Measurements from ENCODE around the gene BOC. TPM values are rescaled to one million over a fixed set of nuclear protein-coding genes. Genes with fewer than 3 reads are reported as not detected.

Gene BOC
- total RNA-seq, 2 experiments from 2014 or later, result not detected

DNA sequence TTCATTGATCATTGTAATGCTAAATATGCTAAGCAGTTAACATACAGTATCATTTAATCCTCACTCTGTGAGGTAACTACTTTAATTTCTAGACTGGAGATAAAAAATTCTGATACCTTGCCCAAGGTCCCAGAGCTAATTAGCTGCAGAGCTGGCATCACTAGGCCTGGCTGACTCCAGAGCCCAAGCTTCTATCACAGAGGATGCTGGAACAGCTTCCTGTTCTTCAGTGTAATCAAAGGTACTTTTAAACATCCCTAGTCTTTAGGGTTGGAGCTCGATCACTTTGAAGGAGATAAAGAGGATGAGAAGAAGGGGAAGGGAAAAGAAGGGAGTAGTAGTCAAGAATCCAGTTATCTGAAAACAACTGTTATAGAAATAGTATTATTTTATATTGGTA lies 37.1 kb upstream of the BOC start:
- no peaks in the 10 kb centered on the region for H3K9me3 Mint-ChIP-seq
- no peak for ATAC-seq (ENCODE audit: low read depth)
- peaks cover 3% of the 10 kb centered on the region for H3K27me3 Mint-ChIP-seq
- H3K27ac Mint-ChIP-seq, result no peak overlapping the region
- no peaks in the 10 kb centered on the region for H3K36me3 Mint-ChIP-seq
- DNase-seq, result no peak
- POLR2A ChIA-PET, result no interaction called here
- H3K4me3 Mint-ChIP-seq, result no peak overlapping the region
- H3K4me1 Mint-ChIP-seq, result no peaks in the 10 kb centered on the region

DNA sequence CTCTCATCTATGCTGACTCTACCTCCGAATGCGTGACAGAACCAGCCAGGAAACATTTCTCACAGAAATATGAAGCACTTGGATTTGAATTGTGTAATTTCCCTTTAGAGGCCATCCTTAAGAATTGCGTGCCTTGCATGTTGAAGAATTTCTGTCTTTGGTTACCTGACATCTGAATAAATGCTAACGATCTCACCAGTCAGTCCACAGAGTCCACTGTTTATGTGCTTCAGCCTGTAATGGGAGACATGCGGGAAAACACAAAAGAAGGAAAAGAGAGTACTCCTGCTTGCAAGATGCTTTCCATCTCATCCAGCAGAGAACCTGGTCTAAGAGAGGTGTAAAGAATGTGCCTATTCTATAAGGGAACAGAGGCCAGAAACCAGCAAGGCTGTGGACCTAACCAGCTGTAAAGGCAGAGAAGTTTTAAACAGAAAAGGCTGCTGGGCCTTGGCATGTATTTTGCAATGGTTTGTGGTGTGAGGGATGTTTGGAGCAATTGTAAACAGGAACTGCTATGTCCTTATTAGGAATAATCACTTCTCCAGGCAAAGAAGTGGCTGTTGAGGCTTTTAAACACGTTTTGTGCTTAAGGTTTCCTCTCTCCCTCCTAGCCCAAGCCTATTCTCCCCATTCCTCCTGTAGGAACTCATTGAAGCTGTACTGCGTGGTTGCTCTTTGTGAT lies 36.4 kb upstream of the BOC start:
- peaks cover 3% of the 10 kb centered on the region for H3K27me3 Mint-ChIP-seq
- no peak for DNase-seq
- H3K36me3 Mint-ChIP-seq, result no peaks in the 10 kb centered on the region
- no peak for ATAC-seq (ENCODE audit: low read depth)
- no peak overlapping the region for H3K27ac Mint-ChIP-seq
- H3K9me3 Mint-ChIP-seq, result no peaks in the 10 kb centered on the region
- H3K4me3 Mint-ChIP-seq, result no peak overlapping the region
- POLR2A ChIA-PET, result no interaction called here
- H3K4me1 Mint-ChIP-seq, result no peaks in the 10 kb centered on the region

DNA sequence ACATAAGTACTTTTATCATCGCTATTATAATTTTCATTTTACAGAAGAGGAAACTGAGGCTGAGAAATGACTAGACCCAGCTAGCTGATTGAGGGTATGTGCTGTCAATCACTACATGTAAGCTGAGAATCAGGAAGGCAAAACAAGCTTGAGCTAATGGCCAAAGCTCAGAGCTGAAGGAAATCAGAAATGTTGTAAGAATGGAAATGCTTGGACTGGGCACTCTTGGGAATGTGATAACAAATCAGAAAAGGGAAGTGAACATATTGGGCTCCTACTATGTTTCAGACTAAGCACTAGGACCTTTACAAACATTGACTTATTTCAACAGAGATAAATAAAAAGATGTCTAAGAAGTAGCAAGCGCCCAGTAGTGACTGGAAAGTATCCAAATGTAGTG lies 33.8 kb upstream of the BOC start:
- no peaks in the 10 kb centered on the region for H3K9me3 Mint-ChIP-seq
- no peaks in the 10 kb centered on the region for H3K4me1 Mint-ChIP-seq
- peaks cover under 1% of the 10 kb centered on the region for H3K27me3 Mint-ChIP-seq
- DNase-seq, result no peak
- H3K36me3 Mint-ChIP-seq, result no peaks in the 10 kb centered on the region
- H3K27ac Mint-ChIP-seq, result no peak overlapping the region
- no peak overlapping the region for H3K4me3 Mint-ChIP-seq
- no peak for ATAC-seq (ENCODE audit: low read depth)
- POLR2A ChIA-PET, result no interaction called here

DNA sequence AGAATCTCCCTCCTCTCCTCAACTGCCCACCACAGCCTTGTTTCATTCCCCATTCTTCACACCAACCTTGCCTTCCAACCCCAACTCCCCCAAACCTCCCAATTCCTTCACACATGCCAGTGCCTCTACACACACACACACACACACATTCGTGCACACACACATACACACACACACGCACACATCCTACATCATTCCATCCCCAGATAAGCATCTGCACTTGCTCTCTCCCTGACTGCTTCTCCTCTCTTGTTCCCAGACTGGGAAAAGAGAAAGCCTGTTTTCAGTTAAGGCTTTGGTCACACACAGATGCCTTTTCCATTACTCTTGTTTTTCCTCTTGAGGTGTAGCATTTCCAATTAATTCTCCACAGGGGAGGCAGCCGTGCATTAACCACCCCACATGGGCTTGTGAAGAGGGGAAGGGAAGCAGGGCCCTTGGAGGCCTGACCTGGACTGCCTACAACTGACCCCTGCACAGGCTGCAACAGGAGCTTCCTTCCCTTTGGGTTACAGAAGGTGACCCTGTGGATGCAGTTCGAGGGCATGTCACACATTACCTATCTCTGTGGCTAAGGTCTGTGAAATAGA lies 32.0 kb upstream of the BOC start:
- DNase-seq (no peak), ATAC-seq (ENCODE audit: low read depth) (no peak)
- H3K4me1 Mint-ChIP-seq, result no peaks in the 10 kb centered on the region
- H3K36me3 Mint-ChIP-seq, result no peaks in the 10 kb centered on the region
- H3K27ac Mint-ChIP-seq, result no peak overlapping the region
- H3K9me3 Mint-ChIP-seq, result no peaks in the 10 kb centered on the region
- POLR2A ChIA-PET, result no interaction called here
- H3K4me3 Mint-ChIP-seq, result no peak overlapping the region
- H3K27me3 Mint-ChIP-seq, result no peaks in the 10 kb centered on the region

DNA sequence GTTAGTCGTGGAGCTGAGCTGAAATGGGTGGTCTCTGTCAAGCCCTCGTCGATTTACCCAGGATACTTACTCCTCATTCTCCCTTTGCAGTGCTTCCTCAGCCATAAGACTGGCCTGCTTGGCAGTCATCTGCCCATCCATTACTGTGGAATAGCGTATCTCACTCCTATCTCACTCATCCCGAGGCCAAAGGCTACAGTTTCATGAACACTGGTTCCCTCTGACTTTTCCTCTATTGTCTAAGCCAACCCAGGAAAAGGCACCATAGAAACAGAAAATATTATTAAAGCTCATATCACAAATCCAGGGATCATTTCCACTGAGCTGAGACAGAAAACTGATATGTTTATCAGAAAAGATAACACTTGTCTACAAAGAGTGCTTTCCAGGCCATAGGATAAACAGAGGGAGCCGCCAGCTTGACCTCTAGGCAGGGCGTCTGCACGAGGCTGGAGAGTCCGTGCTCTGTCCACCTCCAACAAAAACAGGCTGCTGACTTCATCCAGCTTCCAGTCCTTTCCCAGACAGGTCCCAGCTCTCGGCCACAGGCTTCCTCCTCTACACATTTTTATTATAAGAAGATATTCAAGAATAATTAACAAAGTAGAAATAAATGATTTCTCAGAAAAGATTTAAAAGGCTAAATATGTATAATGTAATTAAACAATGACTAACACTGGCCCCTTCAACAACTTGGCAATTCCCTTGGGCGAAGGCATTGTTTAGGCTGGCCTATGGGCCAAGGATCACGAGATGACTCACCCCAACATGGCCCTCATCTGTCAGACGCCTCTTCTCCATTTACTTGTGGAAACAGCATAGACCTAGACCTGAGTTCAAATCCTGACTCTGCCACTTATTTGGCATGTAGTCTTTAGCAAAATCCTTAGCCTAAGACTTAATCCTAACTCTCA lies 27.4 kb upstream of the BOC start:
- ATAC-seq (ENCODE audit: low read depth) (no peak), DNase-seq (no peak)
- no peak overlapping the region for H3K27ac Mint-ChIP-seq
- H3K4me1 Mint-ChIP-seq, result no peaks in the 10 kb centered on the region
- POLR2A ChIA-PET, result no interaction called here
- peaks cover 6% of the 10 kb centered on the region for H3K9me3 Mint-ChIP-seq
- H3K27me3 Mint-ChIP-seq, result peaks cover 4% of the 10 kb centered on the region
- no peak overlapping the region for H3K4me3 Mint-ChIP-seq
- H3K36me3 Mint-ChIP-seq, result no peaks in the 10 kb centered on the region

DNA sequence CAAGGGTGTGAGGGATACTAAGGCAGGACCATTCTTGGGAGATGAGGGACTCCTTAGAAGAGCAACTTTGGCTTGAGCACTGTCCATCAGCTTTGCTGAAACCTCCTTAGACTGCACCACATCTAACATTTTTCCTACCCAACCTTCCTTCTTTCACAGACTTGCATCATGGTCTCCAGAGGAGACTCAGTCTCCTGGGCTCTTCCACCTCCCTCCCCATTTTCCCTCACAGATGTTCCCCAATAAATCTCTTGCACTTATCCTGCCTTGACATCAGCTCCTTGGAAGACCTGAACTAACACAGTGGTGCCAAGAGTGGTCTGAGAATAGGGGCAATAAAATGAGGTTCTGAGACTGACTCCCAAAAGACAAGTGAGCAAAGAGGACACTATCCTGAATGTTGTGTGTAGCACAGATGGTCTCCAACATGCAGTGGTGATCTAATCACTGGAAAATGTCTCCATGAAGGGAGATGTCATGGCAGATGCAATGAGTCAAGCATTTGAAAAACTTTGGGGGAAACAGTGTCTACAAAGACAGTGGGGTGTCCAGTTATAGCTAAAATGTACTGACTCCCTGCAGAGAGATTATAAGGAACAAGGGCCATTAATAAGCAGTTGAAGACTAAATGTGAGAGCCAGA lies 26.0 kb upstream of the BOC start:
- Mint-ChIP-seq H3K4me1 (no peaks in the 10 kb centered on the region), H3K4me3 (no peak overlapping the region), H3K27ac (no peak overlapping the region), H3K9me3 (peaks cover 9% of the 10 kb centered on the region), H3K36me3 (no peaks in the 10 kb centered on the region), H3K27me3 (peaks cover 4% of the 10 kb centered on the region)
- POLR2A ChIA-PET, result no interaction called here
- DNase-seq, result no peak
- ATAC-seq (ENCODE audit: low read depth), result no peak

DNA sequence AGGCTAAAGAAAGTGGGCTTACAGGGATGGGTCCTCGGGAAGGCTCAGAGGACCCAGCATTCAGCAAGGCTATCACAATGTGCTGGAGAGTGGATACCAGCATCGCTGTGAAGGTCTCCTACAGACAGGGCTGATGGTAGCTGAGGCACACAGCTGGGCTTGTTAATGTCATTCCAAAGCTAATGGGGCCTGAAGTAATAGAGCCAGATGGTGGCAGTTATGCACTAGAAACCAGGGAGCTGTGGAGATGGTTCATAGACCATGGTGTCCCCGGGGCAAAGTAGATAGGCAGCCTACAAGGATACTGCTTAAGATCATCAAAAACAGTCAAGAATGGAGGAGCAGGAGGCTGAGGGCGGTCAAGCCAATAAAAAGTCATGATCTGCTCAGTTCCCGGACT lies 24.8 kb upstream of the BOC start:
- POLR2A ChIA-PET, result no interaction called here
- Mint-ChIP-seq H3K4me3 (no peak overlapping the region), H3K36me3 (no peaks in the 10 kb centered on the region), H3K9me3 (peaks cover 11% of the 10 kb centered on the region), H3K27ac (no peak overlapping the region), H3K4me1 (no peaks in the 10 kb centered on the region), H3K27me3 (peaks cover 6% of the 10 kb centered on the region)
- DNase-seq (no peak), ATAC-seq (ENCODE audit: low read depth) (no peak)

DNA sequence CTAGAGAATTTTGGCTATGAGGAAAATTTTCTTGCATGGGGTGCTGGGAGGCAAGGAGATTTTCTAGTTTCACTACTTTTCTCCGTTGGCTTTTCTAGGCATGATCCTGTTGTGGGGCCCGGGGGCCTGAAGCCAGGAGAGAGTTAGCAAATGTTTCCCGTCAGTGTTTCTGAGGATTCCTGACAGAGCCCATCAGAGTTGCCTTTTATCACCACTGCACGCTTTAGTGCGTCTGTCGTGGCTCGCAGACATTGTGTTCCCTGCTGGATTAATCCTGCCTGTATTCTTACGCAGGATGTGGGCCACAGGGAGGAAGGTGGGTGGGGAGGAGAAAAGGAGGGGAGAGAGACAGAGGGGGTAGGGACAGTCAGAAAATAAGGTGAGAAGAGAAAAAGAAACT lies 18.1 kb upstream of the BOC start:
- POLR2A ChIA-PET, result no interaction called here
- DNase-seq (no peak), ATAC-seq (ENCODE audit: low read depth) (no peak)
- H3K27me3 Mint-ChIP-seq, result peaks cover 5% of the 10 kb centered on the region
- no peak overlapping the region for H3K27ac Mint-ChIP-seq
- no peaks in the 10 kb centered on the region for H3K36me3 Mint-ChIP-seq
- H3K9me3 Mint-ChIP-seq, result peaks cover 7% of the 10 kb centered on the region
- H3K4me3 Mint-ChIP-seq, result no peak overlapping the region
- H3K4me1 Mint-ChIP-seq, result no peaks in the 10 kb centered on the region

DNA sequence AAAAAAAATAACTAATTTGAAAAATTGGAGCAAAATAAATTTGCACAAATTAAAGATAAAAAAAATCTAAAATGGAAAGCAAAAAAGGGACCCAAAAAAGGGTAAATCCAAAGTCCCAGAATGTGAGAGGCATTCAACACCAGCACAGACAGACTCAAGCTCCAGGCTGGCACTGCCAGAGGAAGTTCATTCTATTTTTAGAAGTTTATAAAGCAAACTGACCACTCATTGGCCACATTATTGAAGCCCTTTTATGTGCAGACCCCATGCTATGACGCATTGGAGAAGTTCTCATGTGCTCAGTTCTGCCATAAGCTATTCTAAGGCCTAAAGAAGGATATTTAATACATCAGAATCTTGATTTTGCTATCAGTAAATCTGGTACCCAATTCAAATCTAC lies 17.6 kb upstream of the BOC start:
- DNase-seq (no peak), ATAC-seq (ENCODE audit: low read depth) (no peak)
- POLR2A ChIA-PET, result no interaction called here
- Mint-ChIP-seq H3K27ac (no peak overlapping the region), H3K27me3 (peaks cover 8% of the 10 kb centered on the region), H3K4me1 (no peaks in the 10 kb centered on the region), H3K36me3 (no peaks in the 10 kb centered on the region), H3K9me3 (peaks cover 4% of the 10 kb centered on the region), H3K4me3 (no peak overlapping the region)

DNA sequence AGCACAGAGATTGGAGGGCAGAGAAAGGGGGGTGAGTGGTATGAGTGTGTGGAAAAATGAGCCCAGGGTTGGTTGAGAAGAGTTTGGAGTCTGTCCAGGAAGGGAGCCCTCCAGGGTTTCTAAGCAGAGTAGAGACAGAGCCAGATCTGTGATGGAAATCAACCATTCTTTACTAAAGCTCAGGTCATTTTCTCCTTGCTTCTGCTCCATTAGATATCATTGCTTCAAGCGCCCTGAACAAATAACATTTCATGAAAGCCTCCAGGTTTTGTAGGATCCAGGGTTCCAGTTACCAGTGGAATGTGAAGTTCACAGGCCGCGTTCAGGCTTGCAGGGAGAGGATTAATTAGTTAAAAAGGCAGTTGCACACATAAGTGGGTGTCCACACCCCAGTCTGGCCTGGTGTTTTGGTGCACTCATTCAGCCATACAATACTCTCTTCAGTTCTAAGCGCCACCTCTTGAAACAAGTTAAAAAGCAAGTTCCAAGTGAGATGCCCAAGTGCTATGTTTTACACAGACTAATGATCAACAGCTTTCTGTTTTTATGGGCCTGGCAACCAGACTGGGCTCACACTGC lies 16.4 kb upstream of the BOC start:
- H3K4me1 Mint-ChIP-seq, result no peaks in the 10 kb centered on the region
- no peak for ATAC-seq (ENCODE audit: low read depth)
- POLR2A ChIA-PET, result no interaction called here

DNA sequence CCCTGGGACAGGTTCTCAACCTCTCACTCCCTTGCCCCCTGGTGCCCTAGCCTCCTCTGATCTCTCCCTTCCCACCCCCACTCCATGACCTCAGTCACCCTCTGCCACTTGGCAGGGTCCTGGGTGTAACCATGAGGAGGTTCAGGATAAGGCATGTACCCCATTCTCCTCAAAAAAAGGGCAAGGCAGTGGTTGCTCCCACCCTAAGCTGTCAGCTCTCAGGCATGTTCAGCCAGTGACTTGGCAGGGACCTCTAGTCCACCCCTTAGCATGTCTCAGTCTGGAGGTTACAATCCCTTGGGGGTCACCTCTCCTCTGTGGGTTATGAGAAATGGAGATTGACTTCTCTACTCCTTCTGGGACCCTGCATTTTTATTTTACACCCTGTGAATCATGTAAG lies 11.0 kb upstream of the BOC start:
- H3K4me1 Mint-ChIP-seq, result no peaks in the 10 kb centered on the region
- no peak overlapping the region for H3K27ac Mint-ChIP-seq
- no peak overlapping the region for H3K4me3 Mint-ChIP-seq
- DNase-seq (no peak), ATAC-seq (ENCODE audit: low read depth) (no peak)
- POLR2A ChIA-PET, result no interaction called here
- H3K9me3 Mint-ChIP-seq, result no peaks in the 10 kb centered on the region
- H3K27me3 Mint-ChIP-seq, result peaks cover 23% of the 10 kb centered on the region
- H3K36me3 Mint-ChIP-seq, result no peaks in the 10 kb centered on the region

More for the DNA sequence above, 16.4 kb upstream of the BOC start:
- Mint-ChIP-seq H3K4me3 (no peak overlapping the region), H3K9me3 (peaks cover 1% of the 10 kb centered on the region), H3K36me3 (no peaks in the 10 kb centered on the region), H3K27ac (no peak overlapping the region), H3K27me3 (peaks cover 13% of the 10 kb centered on the region)
- DNase-seq, result no peak

DNA sequence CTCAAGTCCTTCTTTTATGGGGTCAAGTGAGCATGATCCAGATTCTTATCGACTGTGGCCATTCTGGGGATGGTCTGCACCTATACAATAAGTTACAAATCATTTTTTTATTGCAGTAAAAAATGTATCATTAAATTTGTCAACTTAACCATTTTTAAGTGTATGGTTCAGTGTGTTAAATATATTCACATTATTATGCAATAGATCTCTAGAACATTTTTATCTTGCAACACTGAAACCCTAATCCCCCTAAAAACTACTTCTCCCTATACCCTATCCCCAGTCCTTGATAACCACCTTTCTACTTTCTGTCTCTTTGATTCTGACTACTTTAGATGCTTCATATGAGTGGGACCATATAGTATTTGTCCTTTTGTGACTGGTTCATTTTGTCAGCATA lies 10.4 kb upstream of the BOC start:
- H3K9me3 Mint-ChIP-seq, result no peaks in the 10 kb centered on the region
- ATAC-seq (ENCODE audit: low read depth), result no peak
- H3K36me3 Mint-ChIP-seq, result no peaks in the 10 kb centered on the region
- H3K27me3 Mint-ChIP-seq, result peaks cover 23% of the 10 kb centered on the region
- H3K4me3 Mint-ChIP-seq, result no peak overlapping the region
- POLR2A ChIA-PET, result no interaction called here
- no peaks in the 10 kb centered on the region for H3K4me1 Mint-ChIP-seq
- H3K27ac Mint-ChIP-seq, result no peak overlapping the region
- DNase-seq, result no peak

DNA sequence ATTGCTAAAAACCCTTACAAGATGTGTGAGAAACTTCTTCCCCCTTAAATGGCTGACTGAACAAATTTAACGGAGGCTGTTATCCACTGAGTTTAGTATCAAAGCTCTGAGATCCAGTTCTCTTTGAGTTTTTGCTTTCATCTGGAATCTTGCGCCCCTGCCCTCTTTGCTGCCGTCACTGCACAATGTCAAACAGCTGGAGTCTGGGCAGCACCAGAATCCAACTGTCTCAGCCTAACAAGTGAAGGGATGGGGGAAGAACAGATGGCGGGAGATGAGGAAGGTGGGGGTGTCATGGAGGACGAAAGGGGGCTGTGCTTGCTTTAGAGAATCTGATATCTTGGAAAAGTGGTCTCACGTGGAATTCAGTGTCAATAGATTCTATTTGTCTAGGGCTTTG lies 7.0 kb upstream of the BOC start:
- ATAC-seq (ENCODE audit: low read depth) (no peak), DNase-seq (no peak)
- Mint-ChIP-seq H3K27me3 (peaks cover 47% of the 10 kb centered on the region), H3K36me3 (no peaks in the 10 kb centered on the region), H3K27ac (no peak overlapping the region), H3K4me1 (no peaks in the 10 kb centered on the region), H3K4me3 (no peak overlapping the region), H3K9me3 (no peaks in the 10 kb centered on the region)
- POLR2A ChIA-PET, result no interaction called here

Measured in activated naive CD8-positive, alpha-beta T cell treated with anti-CD3 and anti-CD28 coated beads, Interleukin-2, amount 10 ng/mL, durations not matched to agents 7 days and 5 days (primary cell).